Measurements from ENCODE around the gene RXRA. TPM values are rescaled to one million over a fixed set of nuclear protein-coding genes. Genes with fewer than 3 reads are reported as not detected.

The RXRA gene
- total and polyA plus RNA-seq, 2 of the 13 experiments (the other 11 are each of a cell fraction or from before 2014, with no cell fraction given), result 18.9 to 29.2 TPM

GRCh38 chr9:134364391-134365114 lies 38.3 kb downstream of the RXRA start (continued):
- TF ChIP-seq UBTF (CRISPR knock-in tag; IDR thresholded peaks at IDR 0.05) (peak; percentile 74), ARNT2 (CRISPR knock-in tag; IDR thresholded peaks at IDR 0.05; ENCODE audit: low read depth) (0 out of 2 replicates have a peak, but pooled peaks have one; percentile 18), SRSF4 (IDR thresholded peaks at IDR 0.05; ENCODE audit: low read depth, low read length, poor library complexity, severe bottlenecking) (no peak), ZNF136 (CRISPR knock-in tag; IDR thresholded peaks at IDR 0.05; ENCODE audit: low read depth) (0 out of 2 replicates have a peak, but pooled peaks have one; percentile 50), GABPB1 (CRISPR knock-in tag; IDR thresholded peaks at IDR 0.05) (peak; percentile 62; the same call in 1 of the 2 replicates), SALL1 (CRISPR knock-in tag; IDR thresholded peaks at IDR 0.05) (peak; percentile 62; the same call in 1 of the 2 replicates), TBX3 (IDR thresholded peaks at IDR 0.05; ENCODE audit: borderline replicate concordance) (no peak), TFDP1 (CRISPR knock-in tag; IDR thresholded peaks at IDR 0.05; ENCODE audit: borderline replicate concordance) (0 out of 2 replicates have a peak, but pooled peaks have one; percentile 21), NCOR1 (IDR thresholded peaks at IDR 0.05; ENCODE audit: borderline replicate concordance, low read length) (peak; percentile 33; the same call in 1 of the 2 replicates), NONO (IDR thresholded peaks at IDR 0.05) (no peak), NONO (CRISPR knock-in tag; conservative IDR thresholded peaks at IDR 0.05) (0 out of 2 replicates have a peak, but pooled peaks have one; percentile 18), PCBP1 (IDR thresholded peaks at IDR 0.05; ENCODE audit: borderline replicate concordance, low read depth, low read length) (peak; percentile 83; the same call in 1 of the 2 replicates), REPIN1 (CRISPR knock-in tag; IDR thresholded peaks at IDR 0.05; ENCODE audit: borderline replicate concordance, low read depth) (peak; percentile 19; the same call in 1 of the 2 replicates), HOXA5 (CRISPR knock-in tag; IDR thresholded peaks at IDR 0.05) (no peak), GMEB1 (CRISPR knock-in tag; IDR thresholded peaks at IDR 0.05; ENCODE audit: borderline replicate concordance) (no peak), TFAP4 (IDR thresholded peaks at IDR 0.05; ENCODE audit: borderline replicate concordance, low read depth) (peak; percentile 88; the same call in 1 of the 2 replicates), TFDP2 (CRISPR knock-in tag; IDR thresholded peaks at IDR 0.05) (0 out of 2 replicates have a peak, but pooled peaks have one; percentile 57), GRHL1 (CRISPR knock-in tag; conservative IDR thresholded peaks at IDR 0.05) (no peak)
